Activated T-helper 9 cell treated with anti-CD3 and anti-CD28 coated beads, Interleukin-2, amount 50 U/mL, for 16 hours (primary cell): Measurements from ENCODE around the gene DYSF.

Experiments used
- DNase-seq: peaks from one replicate; pipeline ENCODE4 v3.0.0-alpha.2; 2020; ENCODE audit warnings: low read depth

Gene DYSF

DNA sequence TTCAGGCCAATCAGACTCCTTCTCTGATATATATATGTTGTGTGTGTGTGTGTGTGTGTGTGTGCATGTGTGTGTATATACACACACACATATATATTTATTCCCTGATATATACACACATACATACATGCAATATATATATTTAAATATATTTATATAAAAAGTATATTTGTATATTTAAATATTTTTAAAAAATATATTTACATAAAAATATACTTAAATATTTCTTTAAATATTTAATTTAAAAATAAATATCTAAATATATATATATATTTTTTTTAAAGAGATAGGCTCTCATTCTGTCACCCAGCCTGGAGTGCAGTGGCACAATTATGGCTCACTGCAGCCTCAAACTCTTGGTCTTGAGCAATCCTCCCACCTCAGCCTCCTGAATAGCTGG lies 281.3 kb downstream of the DYSF start:
- DNase-seq: no peak

DNA sequence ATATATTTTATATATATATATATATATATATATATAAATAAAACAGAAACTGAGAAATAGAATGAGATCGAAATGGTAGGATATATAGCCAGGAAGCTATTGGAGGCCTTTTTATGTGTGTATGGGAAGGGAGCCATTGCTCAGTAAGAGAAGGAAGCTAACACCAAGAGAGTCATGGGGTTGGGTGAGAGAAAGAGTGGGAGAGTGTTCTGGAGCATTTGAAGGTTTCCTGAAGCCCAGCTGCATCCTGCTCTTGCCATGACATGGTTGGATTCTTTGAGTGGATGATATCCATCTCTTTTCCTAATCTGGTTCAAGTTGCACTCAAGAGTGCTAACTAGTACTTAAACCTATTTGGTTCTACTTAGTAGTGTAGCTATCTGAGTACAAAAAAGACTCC lies 282.3 kb downstream of the DYSF start:
- no peak for DNase-seq
